HCT116 (cell line): ENCODE measurements around the gene PI4KA. TPM values are rescaled to one million over a fixed set of nuclear protein-coding genes. Genes with fewer than 3 reads are reported as not detected.

ENCODE experiments used
- ATAC-seq: fragments of 200-7000 bp; cut with Tn5 transposase; 2 replicates; pipeline ENCODE4 v1.9.1; 2020; ENCODE audit warnings: mild to moderate bottlenecking, moderate library complexity
- BruUV-seq: library from RNA; stranded (reverse); fragments of 400-500 nt; replicated peaks from 2 replicates; lab custom pipeline; 2021; lab: Mats Ljungman, UMichigan
- CTCF ChIA-PET: fragments of 300-600 bp; sonication (Branson Sonifier 250); formaldehyde crosslinking; loops from one replicate; lab custom pipeline; 2021; ENCODE audit warnings: antibody characterized with exemption; lab: Charles Lee
- POLR2A ChIA-PET: fragments of 300-600, 350-600 bp; sonication (Branson Sonifier 250); formaldehyde crosslinking; loops from one replicate; lab custom pipeline; 2021; ENCODE audit warnings: antibody characterized with exemption; lab: Charles Lee
- RAD21 ChIA-PET, 2 experiments: fragments of 300-600 bp; sonication (Branson Sonifier 250); formaldehyde crosslinking; loops; one replicate each; lab custom pipeline; 2023; ENCODE audit warnings: low total read pairs in 2 of 2; ENCODE audit not compliant: uncharacterized antibody in 2 of 2, unreplicated experiment in 2 of 2, low non-redundant PET in 1 of 2; lab: Charles Lee
- DNase-seq: peaks from one replicate; pipeline ENCODE4 v3.0.0-alpha.2; 2010; ENCODE audit warnings: low read depth, low spot score
- H2AFZ ChIP-seq: fragments of 200-600 bp; shearing (Covaris generic), sonication (generic); 2 replicates; pipeline ENCODE4 v1.6.1; 2017; ENCODE audit warnings: low read depth, mixed run types, mixed read lengths, antibody characterized with exemption, low read length; ENCODE audit not compliant: poor library complexity, severe bottlenecking
- H3K27ac ChIP-seq: 2 replicates; pipeline ENCODE4 v1.5.1; 2012; ENCODE audit warnings: low read depth, low read length
- H3K27me3 ChIP-seq: fragments of 200-600 bp; sonication (generic); 2 replicates; pipeline ENCODE4 v1.6.1; 2016; ENCODE audit warnings: mixed run types, low read length, mixed read lengths; ENCODE audit not compliant: insufficient read depth
- H3K36me3 ChIP-seq, 2 experiments: fragments of 200-500 bp in 1 of 2; fragments of 200-600 bp in 1 of 2; sonication (Bioruptor generic) in 1 of 2; sonication (generic) in 1 of 2; 2 replicates each; pipeline versions ENCODE4 v1.5.1 to v1.6.1; 2014 to 2016; ENCODE audit warnings: low read length in 2 of 2, inconsistent platforms in 1 of 2, mixed read lengths in 1 of 2, mixed run types in 1 of 2; ENCODE audit not compliant: insufficient read depth in 2 of 2, control insufficient read depth in 1 of 2
- H3K4me1 ChIP-seq, 2 experiments: fragments of 200-600 bp in 1 of 2; sonication (generic) in 1 of 2; 2 replicates each; pipeline versions ENCODE4 v1.5.1 to v1.6.1; 2012 to 2017; ENCODE audit warnings: low read length in 2 of 2, inconsistent platforms in 1 of 2, mild to moderate bottlenecking in 1 of 2, mixed read lengths in 1 of 2, mixed run types in 1 of 2, moderate library complexity in 1 of 2; ENCODE audit not compliant: insufficient read depth in 2 of 2, control insufficient read depth in 1 of 2
- H3K4me2 ChIP-seq: fragments of 200-600 bp; sonication (generic); 2 replicates; pipeline ENCODE4 v1.6.1; 2017; ENCODE audit warnings: mixed run types, low read length, mixed read lengths
- H3K4me3 ChIP-seq, 2 experiments: fragments of 200-600 bp in 1 of 2; sonication (generic) in 1 of 2; replicated peaks in 1 of 2; 2 replicates each; pipeline ENCODE4 v1.5.1; 2011 to 2016; ENCODE audit warnings: low read length in 2 of 2, control low read depth in 1 of 2, low read depth in 1 of 2, mild to moderate bottlenecking in 1 of 2, mixed read lengths in 1 of 2, mixed run types in 1 of 2
- H3K79me2 ChIP-seq: fragments of 200-600 bp; sonication (generic); 2 replicates; pipeline ENCODE4 v1.6.1; 2017; ENCODE audit warnings: mild to moderate bottlenecking, mixed run types, low read length, moderate library complexity, mixed read lengths; ENCODE audit not compliant: insufficient read depth
- H3K9ac ChIP-seq: fragments of 200-600 bp; sonication (generic); 2 replicates; pipeline ENCODE4 v1.6.1; 2016; ENCODE audit warnings: low read length, mixed read lengths
- H3K9me2 ChIP-seq: fragments of 200-600 bp; sonication (generic), shearing (Covaris generic); 2 replicates; pipeline ENCODE4 v1.6.1; 2017; ENCODE audit warnings: mixed run types, mild to moderate bottlenecking, moderate library complexity; ENCODE audit not compliant: insufficient read depth
- H3K9me3 ChIP-seq, 2 experiments: fragments of 200-500 bp in 1 of 2; fragments of 200-600 bp in 1 of 2; sonication (Bioruptor generic) in 1 of 2; sonication (generic) in 1 of 2; 2 replicates each; pipeline ENCODE4 v1.6.1; 2014 to 2017; ENCODE audit warnings: low read length in 2 of 2, mixed read lengths in 2 of 2, inconsistent platforms in 1 of 2, low read depth in 1 of 2, mild to moderate bottlenecking in 1 of 2, mixed run types in 1 of 2, moderate library complexity in 1 of 2; ENCODE audit not compliant: control insufficient read depth in 1 of 2, insufficient read depth in 1 of 2
- H4K20me1 ChIP-seq: fragments of 200-600 bp; sonication (generic), shearing (Covaris generic); 2 replicates; pipeline ENCODE4 v1.6.1; 2017; ENCODE audit warnings: mixed run types, mild to moderate bottlenecking, moderate library complexity; ENCODE audit not compliant: insufficient read depth
- CBX3 ChIP-seq: IDR thresholded peaks from 2 replicates; pipeline ENCODE4 v1.6.1; 2012; ENCODE audit warnings: low read depth
- CEBPB ChIP-seq: IDR thresholded peaks from 2 replicates; pipeline ENCODE4 v1.6.1; 2012; ENCODE audit warnings: low read depth
- ELF1 ChIP-seq: IDR thresholded peaks from 2 replicates; pipeline ENCODE4 v1.6.1; 2012; ENCODE audit warnings: low read depth, borderline replicate concordance
- EZH2phosphoT487 ChIP-seq: fragments of 200-600 bp; IDR thresholded peaks from 2 replicates; pipeline ENCODE4 v1.6.1; 2018; ENCODE audit warnings: antibody characterized with exemption, borderline replicate concordance
- JUND ChIP-seq: IDR thresholded peaks from 2 replicates; pipeline ENCODE4 v1.6.1; 2012
- POLR2AphosphoS5 ChIP-seq: IDR thresholded peaks from 2 replicates; pipeline ENCODE4 v1.6.1; 2011; ENCODE audit warnings: mild to moderate bottlenecking, low read depth, low read length, moderate library complexity
- REST ChIP-seq: IDR thresholded peaks from 2 replicates; pipeline ENCODE4 v1.6.1; 2012; ENCODE audit warnings: low read depth
- SIN3A ChIP-seq: IDR thresholded peaks from 2 replicates; pipeline ENCODE4 v1.6.1; 2012; ENCODE audit warnings: low read depth
- SRF ChIP-seq: IDR thresholded peaks from 2 replicates; pipeline ENCODE4 v1.6.1; 2012; ENCODE audit warnings: low read depth
- ZFX ChIP-seq: fragments of 450-650 bp; IDR thresholded peaks from 2 replicates; pipeline ENCODE4 v1.6.1; 2017
- intact Hi-C: fragments of 100-400 bp; cut with micrococcal nuclease; formaldehyde crosslinking; loops from 2 replicates; pipeline ENCODE4 v1.10.0; 2022
- total RNA-seq: library from RNA; stranded (reverse); gene quantifications from one replicate; pipeline ENCODE4 v1.2.1, GENCODE V29; 2021; ENCODE audit not compliant: unreplicated experiment
- TF ChIP-seq, protein P1 (sequence below): IDR thresholded peaks from 2 replicates; pipeline ENCODE4 v1.6.1; 2012

Gene PI4KA
- total RNA-seq, 1 experiment from 2014 or later, result 59.6 TPM

DNA sequence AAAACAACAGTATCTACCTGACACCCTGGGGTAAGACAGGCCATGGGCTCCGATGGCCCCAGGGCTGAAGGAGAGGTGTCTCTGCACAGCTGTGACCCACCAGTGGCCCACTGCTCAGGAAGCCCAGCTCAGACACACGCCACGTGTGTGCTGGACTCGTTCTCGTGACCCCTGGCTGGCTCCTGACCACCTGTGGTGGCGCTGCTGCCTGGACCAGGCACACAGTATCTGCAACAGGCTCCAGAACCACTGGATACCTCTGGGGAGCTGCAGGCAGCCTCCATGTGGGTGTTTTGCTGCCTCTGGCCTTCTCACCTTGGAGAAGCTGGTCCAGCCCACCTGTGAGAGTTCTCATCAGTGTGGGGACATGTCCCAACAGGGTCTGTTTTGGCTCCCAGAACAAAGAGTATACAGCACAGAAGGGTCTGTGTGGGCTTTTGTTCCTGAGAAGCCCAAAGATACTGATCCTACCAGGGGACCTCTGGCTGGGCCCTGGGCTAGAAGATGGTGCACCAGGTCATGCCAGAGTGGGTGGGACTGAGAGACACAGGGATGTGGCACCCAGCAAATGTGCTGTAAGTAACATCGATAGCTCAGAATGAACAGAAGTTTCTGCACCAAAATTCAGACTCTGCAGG is 106.4 kb downstream of the PI4KA start (continued):
- TF ChIP-seq REST, result no peak
- TF ChIP-seq, protein P1, sequence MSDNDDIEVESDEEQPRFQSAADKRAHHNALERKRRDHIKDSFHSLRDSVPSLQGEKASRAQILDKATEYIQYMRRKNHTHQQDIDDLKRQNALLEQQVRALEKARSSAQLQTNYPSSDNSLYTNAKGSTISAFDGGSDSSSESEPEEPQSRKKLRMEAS, result no peak
- TF ChIP-seq SIN3A, result no peak
- no peak for TF ChIP-seq CBX3
- no peak for TF ChIP-seq SRF

GRCh38 chr22:20751185-20751851 is 107.3 kb downstream of the PI4KA start:
- H4K20me1 ChIP-seq, result no peaks in the 10 kb centered on the region
- H3K27ac ChIP-seq, result no peak overlapping the region
- ChIA-PET CTCF (no interaction called here), RAD21 (no interaction called here), POLR2A (no interaction called here)
- H3K9me3 ChIP-seq, result no peaks in the 10 kb centered on the region
- H3K36me3 ChIP-seq, result peaks cover 0 to 8% of the 10 kb centered on the region in 2 experiments; a peak in 2 of 4 replicates
- intact Hi-C loops, result no loop called here
- H3K27me3 ChIP-seq, result no peaks in the 10 kb centered on the region
- no peaks in the 10 kb centered on the region for H3K9me2 ChIP-seq
- no TSS peak for BruUV-seq
- H3K9ac ChIP-seq, result no peak overlapping the region
- no peak overlapping the region for H3K4me3 ChIP-seq
- TF ChIP-seq CEBPB (no peak), JUND (no peak), POLR2AphosphoS5 (no peak), EZH2phosphoT487 (no peak), ZFX (no peak), ELF1 (no peak)
- TF ChIP-seq, protein P1, result no peak
- ATAC-seq (no peak), DNase-seq (no peak)
- no peak overlapping the region for H3K4me2 ChIP-seq
- no peak overlapping the region for H2AFZ ChIP-seq
- H3K79me2 ChIP-seq, result no peaks in the 10 kb centered on the region
- H3K4me1 ChIP-seq, result no peaks in the 10 kb centered on the region
